ENCODE data around the gene C1orf116.

C1orf116 gene

DNA sequence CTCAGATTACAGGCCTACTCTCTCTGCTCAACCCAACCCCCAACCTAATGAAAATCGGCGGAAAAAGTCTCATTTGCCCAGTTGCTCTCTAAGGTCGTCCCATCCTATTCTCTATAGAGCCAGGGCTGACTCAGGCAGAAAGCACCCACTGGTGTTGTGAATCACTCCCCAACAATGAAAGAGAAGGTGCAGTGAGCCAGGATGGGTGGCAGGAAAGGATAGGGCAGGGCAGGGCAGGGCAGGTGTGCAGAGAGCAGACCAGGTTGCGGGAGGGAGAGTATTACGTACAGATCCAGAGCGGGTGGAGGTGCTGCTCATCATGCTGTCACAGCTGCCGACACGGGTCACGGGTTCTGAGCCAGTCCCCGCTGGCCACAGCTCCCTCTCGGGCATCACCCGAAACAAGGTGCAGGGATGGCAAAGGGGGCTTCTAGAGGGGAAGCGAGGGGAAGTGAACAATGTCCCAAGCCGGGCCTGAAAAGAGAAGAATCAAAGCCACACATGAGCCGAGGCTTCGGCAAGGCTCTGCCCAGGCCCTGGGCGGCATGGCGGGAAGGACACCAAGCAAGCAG is 5.3 kb downstream of the C1orf116 start:
- H3K4me3 ChIP-seq (ENCODE audit: low read length) = no peak overlapping the region
- H3K9me3 ChIP-seq (ENCODE audit: control insufficient read depth, insufficient read depth, low read length) = no peaks in the 10 kb centered on the region
- H3K36me3 ChIP-seq (ENCODE audit: control insufficient read depth, insufficient read depth, low read length) = no peaks in the 10 kb centered on the region
- H3K27ac ChIP-seq (ENCODE audit: low read length) = no peak overlapping the region
- peaks cover 11% of the 10 kb centered on the region for H3K4me1 ChIP-seq (ENCODE audit: control insufficient read depth, insufficient read depth, low read length)
- H3K27me3 ChIP-seq (ENCODE audit: control insufficient read depth, insufficient read depth, low read length) = no peaks in the 10 kb centered on the region
- DNase-seq (ENCODE audit: low read depth, low spot score) = no peak
- WGBS (ENCODE audit: insufficient coverage, insufficient read length) = no CpG with 5 or more reads among the region's 18 CpGs

- DNase-seq (ENCODE audit: low read depth, low spot score) = no peak
- Histone ChIP-seq H3K4me1 (ENCODE audit: control insufficient read depth, insufficient read depth, low read length) (peaks cover 9% of the 10 kb centered on the region), H3K4me3 (ENCODE audit: low read length) (no peak overlapping the region), H3K27me3 (ENCODE audit: control insufficient read depth, insufficient read depth, low read length) (no peaks in the 10 kb centered on the region), H3K27ac (ENCODE audit: low read length) (no peak overlapping the region), H3K9me3 (ENCODE audit: control insufficient read depth, insufficient read depth, low read length) (no peaks in the 10 kb centered on the region), H3K36me3 (ENCODE audit: control insufficient read depth, insufficient read depth, low read length) (no peaks in the 10 kb centered on the region)
- no CpG with 5 or more reads among the region's 4 CpGs for WGBS (ENCODE audit: insufficient coverage, insufficient read length)
Measured at GRCh38 chr1:207026104-207026534, 6.4 kb downstream of the C1orf116 start.

- Histone ChIP-seq H3K36me3 (ENCODE audit: control insufficient read depth, insufficient read depth, low read length) (no peaks in the 10 kb centered on the region), H3K27me3 (ENCODE audit: control insufficient read depth, insufficient read depth, low read length) (no peaks in the 10 kb centered on the region), H3K4me1 (ENCODE audit: control insufficient read depth, insufficient read depth, low read length) (peaks cover 9% of the 10 kb centered on the region), H3K27ac (ENCODE audit: low read length) (no peak overlapping the region), H3K9me3 (ENCODE audit: control insufficient read depth, insufficient read depth, low read length) (no peaks in the 10 kb centered on the region), H3K4me3 (ENCODE audit: low read length) (no peak overlapping the region)
- no peak for DNase-seq (ENCODE audit: low read depth, low spot score)
- no CpG with 5 or more reads among the region's 5 CpGs for WGBS (ENCODE audit: insufficient coverage, insufficient read length)
Measured at GRCh38 chr1:207025146-207025880, 7.2 kb downstream of the C1orf116 start.

GRCh38 chr1:207024202-207025145 is 8.1 kb downstream of the C1orf116 start:
- H3K27me3 ChIP-seq (ENCODE audit: control insufficient read depth, insufficient read depth, low read length) = no peaks in the 10 kb centered on the region
- peaks cover 9% of the 10 kb centered on the region for H3K4me1 ChIP-seq (ENCODE audit: control insufficient read depth, insufficient read depth, low read length)
- no peaks in the 10 kb centered on the region for H3K36me3 ChIP-seq (ENCODE audit: control insufficient read depth, insufficient read depth, low read length)
- no CpG with 5 or more reads among the region's 18 CpGs for WGBS (ENCODE audit: insufficient coverage, insufficient read length)
- no peak for DNase-seq (ENCODE audit: low read depth, low spot score)
- H3K9me3 ChIP-seq (ENCODE audit: control insufficient read depth, insufficient read depth, low read length) = no peaks in the 10 kb centered on the region
- H3K27ac ChIP-seq (ENCODE audit: low read length) = no peak overlapping the region
- H3K4me3 ChIP-seq (ENCODE audit: low read length) = no peak overlapping the region

DNA sequence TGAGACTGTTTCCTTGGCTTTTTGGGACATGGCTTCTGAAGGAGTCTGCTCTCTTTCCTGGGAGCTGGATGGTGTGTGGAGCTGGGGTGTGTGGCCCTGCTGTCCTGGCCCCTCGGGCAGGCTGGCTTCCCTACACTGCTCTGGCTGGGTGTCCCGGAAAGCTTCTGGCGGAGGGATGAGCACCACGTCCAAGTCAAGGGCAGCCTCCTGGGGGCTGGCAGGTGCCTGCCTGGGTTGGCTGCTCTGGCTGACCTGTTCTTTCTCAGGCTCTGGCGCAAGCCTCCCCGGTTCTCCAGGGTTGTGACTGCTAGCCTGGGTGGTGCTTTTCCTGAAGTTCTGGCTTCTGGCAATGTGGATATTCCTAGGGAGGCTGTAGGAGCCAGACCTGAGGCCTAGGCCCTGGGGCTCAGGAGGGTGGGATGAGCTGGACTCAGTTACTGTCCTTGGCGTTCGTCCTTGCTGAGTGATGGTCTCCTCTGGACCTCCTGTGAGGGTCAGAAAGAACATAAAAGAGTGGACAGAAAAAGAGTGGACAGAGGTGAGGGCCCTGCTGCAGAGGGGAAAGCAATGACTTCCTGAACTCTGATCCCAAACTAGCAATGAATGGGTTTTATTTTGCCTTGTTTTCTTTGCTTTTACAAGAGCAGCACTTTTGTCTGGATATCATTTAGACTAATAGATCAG is 9.4 kb downstream of the C1orf116 start:
- DNase-seq (ENCODE audit: low read depth, low spot score) = no peak
- Histone ChIP-seq H3K27ac (ENCODE audit: low read length) (no peak overlapping the region), H3K4me3 (ENCODE audit: low read length) (no peak overlapping the region), H3K9me3 (ENCODE audit: control insufficient read depth, insufficient read depth, low read length) (no peaks in the 10 kb centered on the region), H3K27me3 (ENCODE audit: control insufficient read depth, insufficient read depth, low read length) (no peaks in the 10 kb centered on the region), H3K36me3 (ENCODE audit: control insufficient read depth, insufficient read depth, low read length) (no peaks in the 10 kb centered on the region), H3K4me1 (ENCODE audit: control insufficient read depth, insufficient read depth, low read length) (peaks cover 9% of the 10 kb centered on the region)
- WGBS (ENCODE audit: insufficient coverage, insufficient read length) = no CpG with 5 or more reads among the region's 8 CpGs

- Histone ChIP-seq H3K4me3 (ENCODE audit: low read length) (no peak overlapping the region), H3K4me1 (ENCODE audit: control insufficient read depth, insufficient read depth, low read length) (peaks cover 6% of the 10 kb centered on the region), H3K36me3 (ENCODE audit: control insufficient read depth, insufficient read depth, low read length) (no peaks in the 10 kb centered on the region), H3K27ac (ENCODE audit: low read length) (no peak overlapping the region), H3K27me3 (ENCODE audit: control insufficient read depth, insufficient read depth, low read length) (no peaks in the 10 kb centered on the region), H3K9me3 (ENCODE audit: control insufficient read depth, insufficient read depth, low read length) (no peaks in the 10 kb centered on the region)
- no peak for DNase-seq (ENCODE audit: low read depth, low spot score)
- no CpG with 5 or more reads among the region's 15 CpGs for WGBS (ENCODE audit: insufficient coverage, insufficient read length)
Measured at GRCh38 chr1:207021876-207022596, 10.5 kb downstream of the C1orf116 start.

GRCh38 chr1:207021139-207021861 is 11.3 kb downstream of the C1orf116 start:
- Histone ChIP-seq H3K27me3 (ENCODE audit: control insufficient read depth, insufficient read depth, low read length) (no peaks in the 10 kb centered on the region), H3K9me3 (ENCODE audit: control insufficient read depth, insufficient read depth, low read length) (no peaks in the 10 kb centered on the region), H3K4me1 (ENCODE audit: control insufficient read depth, insufficient read depth, low read length) (peaks cover 6% of the 10 kb centered on the region), H3K36me3 (ENCODE audit: control insufficient read depth, insufficient read depth, low read length) (no peaks in the 10 kb centered on the region), H3K4me3 (ENCODE audit: low read length) (no peak overlapping the region), H3K27ac (ENCODE audit: low read length) (no peak overlapping the region)
- WGBS (ENCODE audit: insufficient coverage, insufficient read length) = no CpG with 5 or more reads among the region's 8 CpGs
- no peak for DNase-seq (ENCODE audit: low read depth, low spot score)

DNA sequence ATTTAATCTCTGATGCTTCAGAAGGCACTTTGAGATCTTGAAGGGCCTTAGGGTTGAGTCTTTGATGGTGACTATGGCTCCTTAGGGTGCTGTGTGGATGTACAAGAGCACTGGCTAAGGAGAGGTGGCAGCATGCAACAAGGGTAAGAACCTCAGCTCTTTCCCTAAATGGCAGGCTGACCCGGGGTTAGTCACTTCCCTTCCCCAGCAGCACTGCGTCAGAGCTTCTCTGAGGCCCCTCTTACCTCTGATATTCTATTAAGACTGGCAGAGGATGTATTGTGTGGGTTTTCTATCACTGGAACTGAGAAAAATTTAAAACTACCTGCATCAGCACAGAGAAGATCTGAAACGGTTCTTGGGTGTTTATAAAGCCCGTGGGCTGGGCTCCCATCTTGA is 11.8 kb downstream of the C1orf116 start:
- no peak for DNase-seq (ENCODE audit: low read depth, low spot score)
- no peaks in the 10 kb centered on the region for H3K36me3 ChIP-seq (ENCODE audit: control insufficient read depth, insufficient read depth, low read length)
- H3K9me3 ChIP-seq (ENCODE audit: control insufficient read depth, insufficient read depth, low read length) = no peaks in the 10 kb centered on the region
- no peak overlapping the region for H3K27ac ChIP-seq (ENCODE audit: low read length)
- peaks cover 6% of the 10 kb centered on the region for H3K4me1 ChIP-seq (ENCODE audit: control insufficient read depth, insufficient read depth, low read length)
- WGBS (ENCODE audit: insufficient coverage, insufficient read length) = no CpG with 5 or more reads among the region's 4 CpGs
- H3K4me3 ChIP-seq (ENCODE audit: low read length) = no peak overlapping the region
- no peaks in the 10 kb centered on the region for H3K27me3 ChIP-seq (ENCODE audit: control insufficient read depth, insufficient read depth, low read length)

- WGBS (ENCODE audit: insufficient coverage, insufficient read length) = no CpG with 5 or more reads among the region's 9 CpGs
- Histone ChIP-seq H3K4me1 (ENCODE audit: control insufficient read depth, insufficient read depth, low read length) (peaks cover 5% of the 10 kb centered on the region), H3K27ac (ENCODE audit: low read length) (no peak overlapping the region), H3K36me3 (ENCODE audit: control insufficient read depth, insufficient read depth, low read length) (no peaks in the 10 kb centered on the region), H3K27me3 (ENCODE audit: control insufficient read depth, insufficient read depth, low read length) (no peaks in the 10 kb centered on the region), H3K4me3 (ENCODE audit: low read length) (no peak overlapping the region), H3K9me3 (ENCODE audit: control insufficient read depth, insufficient read depth, low read length) (no peaks in the 10 kb centered on the region)
- no peak for DNase-seq (ENCODE audit: low read depth, low spot score)
Measured at GRCh38 chr1:207020065-207020708, 12.4 kb downstream of the C1orf116 start.
